HCT116 (cell line): ENCODE data around the gene PALMD. TPM values are rescaled to one million over a fixed set of nuclear protein-coding genes. Genes with fewer than 3 reads are reported as not detected.

Experiments
- ATAC-seq: fragments of 200-7000 bp; cut with Tn5 transposase; 2 replicates; pipeline ENCODE4 v1.9.1; 2020; ENCODE audit warnings: mild to moderate bottlenecking, moderate library complexity
- BruUV-seq: library from RNA; stranded (reverse); fragments of 400-500 nt; replicated peaks from 2 replicates; lab custom pipeline; 2021; lab: Mats Ljungman, UMichigan
- CTCF ChIA-PET: fragments of 300-600 bp; sonication (Branson Sonifier 250); formaldehyde crosslinking; loops from one replicate; lab custom pipeline; 2021; ENCODE audit warnings: antibody characterized with exemption; lab: Charles Lee
- POLR2A ChIA-PET: fragments of 300-600, 350-600 bp; sonication (Branson Sonifier 250); formaldehyde crosslinking; loops from one replicate; lab custom pipeline; 2021; ENCODE audit warnings: antibody characterized with exemption; lab: Charles Lee
- RAD21 ChIA-PET, 2 experiments: fragments of 300-600 bp; sonication (Branson Sonifier 250); formaldehyde crosslinking; loops; one replicate each; lab custom pipeline; 2023; ENCODE audit warnings: low total read pairs in 2 of 2; ENCODE audit not compliant: uncharacterized antibody in 2 of 2, unreplicated experiment in 2 of 2, low non-redundant PET in 1 of 2; lab: Charles Lee
- DNase-seq: peaks from one replicate; pipeline ENCODE4 v3.0.0-alpha.2; 2010; ENCODE audit warnings: low read depth, low spot score
- H2AFZ ChIP-seq: fragments of 200-600 bp; shearing (Covaris generic), sonication (generic); 2 replicates; pipeline ENCODE4 v1.6.1; 2017; ENCODE audit warnings: low read depth, mixed run types, mixed read lengths, antibody characterized with exemption, low read length; ENCODE audit not compliant: poor library complexity, severe bottlenecking
- H3K27ac ChIP-seq: 2 replicates; pipeline ENCODE4 v1.5.1; 2012; ENCODE audit warnings: low read depth, low read length
- H3K27me3 ChIP-seq: fragments of 200-600 bp; sonication (generic); 2 replicates; pipeline ENCODE4 v1.6.1; 2016; ENCODE audit warnings: mixed run types, low read length, mixed read lengths; ENCODE audit not compliant: insufficient read depth
- H3K36me3 ChIP-seq, 2 experiments: fragments of 200-500 bp in 1 of 2; fragments of 200-600 bp in 1 of 2; sonication (Bioruptor generic) in 1 of 2; sonication (generic) in 1 of 2; 2 replicates each; pipeline versions ENCODE4 v1.5.1 to v1.6.1; 2014 to 2016; ENCODE audit warnings: low read length in 2 of 2, inconsistent platforms in 1 of 2, mixed read lengths in 1 of 2, mixed run types in 1 of 2; ENCODE audit not compliant: insufficient read depth in 2 of 2, control insufficient read depth in 1 of 2
- H3K4me1 ChIP-seq, 2 experiments: fragments of 200-600 bp in 1 of 2; sonication (generic) in 1 of 2; 2 replicates each; pipeline versions ENCODE4 v1.5.1 to v1.6.1; 2012 to 2017; ENCODE audit warnings: low read length in 2 of 2, inconsistent platforms in 1 of 2, mild to moderate bottlenecking in 1 of 2, mixed read lengths in 1 of 2, mixed run types in 1 of 2, moderate library complexity in 1 of 2; ENCODE audit not compliant: insufficient read depth in 2 of 2, control insufficient read depth in 1 of 2
- H3K4me2 ChIP-seq: fragments of 200-600 bp; sonication (generic); 2 replicates; pipeline ENCODE4 v1.6.1; 2017; ENCODE audit warnings: mixed run types, low read length, mixed read lengths
- H3K4me3 ChIP-seq, 2 experiments: fragments of 200-600 bp in 1 of 2; sonication (generic) in 1 of 2; replicated peaks in 1 of 2; 2 replicates each; pipeline ENCODE4 v1.5.1; 2011 to 2016; ENCODE audit warnings: low read length in 2 of 2, control low read depth in 1 of 2, low read depth in 1 of 2, mild to moderate bottlenecking in 1 of 2, mixed read lengths in 1 of 2, mixed run types in 1 of 2
- H3K79me2 ChIP-seq: fragments of 200-600 bp; sonication (generic); 2 replicates; pipeline ENCODE4 v1.6.1; 2017; ENCODE audit warnings: mild to moderate bottlenecking, mixed run types, low read length, moderate library complexity, mixed read lengths; ENCODE audit not compliant: insufficient read depth
- H3K9ac ChIP-seq: fragments of 200-600 bp; sonication (generic); 2 replicates; pipeline ENCODE4 v1.6.1; 2016; ENCODE audit warnings: low read length, mixed read lengths
- H3K9me2 ChIP-seq: fragments of 200-600 bp; sonication (generic), shearing (Covaris generic); 2 replicates; pipeline ENCODE4 v1.6.1; 2017; ENCODE audit warnings: mixed run types, mild to moderate bottlenecking, moderate library complexity; ENCODE audit not compliant: insufficient read depth
- H3K9me3 ChIP-seq, 2 experiments: fragments of 200-500 bp in 1 of 2; fragments of 200-600 bp in 1 of 2; sonication (Bioruptor generic) in 1 of 2; sonication (generic) in 1 of 2; 2 replicates each; pipeline ENCODE4 v1.6.1; 2014 to 2017; ENCODE audit warnings: low read length in 2 of 2, mixed read lengths in 2 of 2, inconsistent platforms in 1 of 2, low read depth in 1 of 2, mild to moderate bottlenecking in 1 of 2, mixed run types in 1 of 2, moderate library complexity in 1 of 2; ENCODE audit not compliant: control insufficient read depth in 1 of 2, insufficient read depth in 1 of 2
- H4K20me1 ChIP-seq: fragments of 200-600 bp; sonication (generic), shearing (Covaris generic); 2 replicates; pipeline ENCODE4 v1.6.1; 2017; ENCODE audit warnings: mixed run types, mild to moderate bottlenecking, moderate library complexity; ENCODE audit not compliant: insufficient read depth
- ATF3 ChIP-seq: IDR thresholded peaks from 2 replicates; pipeline ENCODE4 v1.6.1; 2012
- CTCF ChIP-seq, 3 experiments: fragments of 200-600 bp in 1 of 3; sonication (generic) in 1 of 3; IDR thresholded peaks in 2 of 3; conservative IDR thresholded peaks in 1 of 3; 2 replicates each; pipeline ENCODE4 v1.5.1; 2012 to 2017; ENCODE audit warnings: low read depth in 2 of 3, low read length in 2 of 3, antibody characterized with exemption in 1 of 3, borderline replicate concordance in 1 of 3, control low read depth in 1 of 3, mild to moderate bottlenecking in 1 of 3, mixed read lengths in 1 of 3, mixed run types in 1 of 3, moderate library complexity in 1 of 3; ENCODE audit not compliant: insufficient read depth in 1 of 3
- ELF1 ChIP-seq: IDR thresholded peaks from 2 replicates; pipeline ENCODE4 v1.6.1; 2012; ENCODE audit warnings: low read depth, borderline replicate concordance
- EZH2 ChIP-seq: fragments of 200-600 bp; sonication (generic); IDR thresholded peaks from 2 replicates; pipeline ENCODE4 v1.6.1; 2017; ENCODE audit warnings: antibody characterized with exemption, mixed run types
- EZH2phosphoT487 ChIP-seq: fragments of 200-600 bp; IDR thresholded peaks from 2 replicates; pipeline ENCODE4 v1.6.1; 2018; ENCODE audit warnings: antibody characterized with exemption, borderline replicate concordance
- JUND ChIP-seq: IDR thresholded peaks from 2 replicates; pipeline ENCODE4 v1.6.1; 2012
- SIN3A ChIP-seq: IDR thresholded peaks from 2 replicates; pipeline ENCODE4 v1.6.1; 2012; ENCODE audit warnings: low read depth
- SP1 ChIP-seq: IDR thresholded peaks from 2 replicates; pipeline ENCODE4 v1.6.1; 2012; ENCODE audit warnings: low read depth
- SRF ChIP-seq: IDR thresholded peaks from 2 replicates; pipeline ENCODE4 v1.6.1; 2012; ENCODE audit warnings: low read depth
- TCF7L2 ChIP-seq: IDR thresholded peaks from 2 replicates; pipeline ENCODE4 v1.7.0; 2011; ENCODE audit warnings: borderline replicate concordance, inconsistent platforms; ENCODE audit not compliant: insufficient read depth, insufficient read length; ENCODE audit errors: extremely low read depth
- YY1 ChIP-seq: IDR thresholded peaks from 2 replicates; pipeline ENCODE4 v1.6.1; 2011; ENCODE audit warnings: low read length, low read depth, moderate library complexity, mild to moderate bottlenecking; ENCODE audit not compliant: insufficient replicate concordance; ENCODE audit errors: extremely low read depth
- ZBTB33 ChIP-seq: IDR thresholded peaks from 2 replicates; pipeline ENCODE4 v1.6.1; 2011; ENCODE audit warnings: mild to moderate bottlenecking, low read length, moderate library complexity; ENCODE audit not compliant: insufficient replicate concordance; ENCODE audit errors: extremely low read depth
- ZFX ChIP-seq: fragments of 450-650 bp; IDR thresholded peaks from 2 replicates; pipeline ENCODE4 v1.6.1; 2017
- ZNF274 ChIP-seq: fragments of 200-500 bp; sonication (Bioruptor generic); IDR thresholded peaks from 2 replicates; pipeline ENCODE4 v1.6.1; 2014; ENCODE audit warnings: mild to moderate bottlenecking, low read depth, low read length, inconsistent platforms
- intact Hi-C: fragments of 100-400 bp; cut with micrococcal nuclease; formaldehyde crosslinking; loops from 2 replicates; pipeline ENCODE4 v1.10.0; 2022
- total RNA-seq: library from RNA; stranded (reverse); gene quantifications from one replicate; pipeline ENCODE4 v1.2.1, GENCODE V29; 2021; ENCODE audit not compliant: unreplicated experiment

The PALMD gene
- total RNA-seq, 1 experiment from 2014 or later = 0.12 TPM

GRCh38 chr1:99634971-99635624 is 10.8 kb upstream of the PALMD start:
- Histone ChIP-seq H3K9me3 (no peaks in the 10 kb centered on the region), H3K79me2 (no peaks in the 10 kb centered on the region), H3K27ac (no peak overlapping the region), H3K9me2 (no peaks in the 10 kb centered on the region), H3K4me1 (no peaks in the 10 kb centered on the region), H3K27me3 (no peaks in the 10 kb centered on the region), H2AFZ (no peak overlapping the region), H3K36me3 (no peaks in the 10 kb centered on the region), H3K9ac (no peak overlapping the region), H3K4me3 (no peak overlapping the region), H4K20me1 (no peaks in the 10 kb centered on the region), H3K4me2 (no peak overlapping the region)
- TF ChIP-seq EZH2 = no peak
- no peak for TF ChIP-seq ZNF274
- TF ChIP-seq YY1 = no peak
- TF ChIP-seq TCF7L2 = no peak
- no peak for TF ChIP-seq SP1
- no peak for TF ChIP-seq EZH2phosphoT487
- TF ChIP-seq ZFX = no peak
- TF ChIP-seq ATF3 = no peak
- TF ChIP-seq JUND = no peak
- TF ChIP-seq SIN3A = no peak
- ChIA-PET RAD21 (no interaction called here), CTCF (no interaction called here), POLR2A (no interaction called here)
- ATAC-seq = no peak
- no peak for DNase-seq
- no TSS peak for BruUV-seq
- intact Hi-C loops = no loop called here

GRCh38 chr1:99635664-99636063 is 10.2 kb upstream of the PALMD start:
- H3K27ac ChIP-seq = no peak overlapping the region
- ChIA-PET CTCF (no interaction called here), RAD21 (no interaction called here), POLR2A (no interaction called here)
- H3K9me2 ChIP-seq = no peaks in the 10 kb centered on the region
- H4K20me1 ChIP-seq = no peaks in the 10 kb centered on the region
- intact Hi-C loops = no loop called here
- no peaks in the 10 kb centered on the region for H3K9me3 ChIP-seq
- BruUV-seq = no TSS peak
- no peaks in the 10 kb centered on the region for H3K79me2 ChIP-seq
- H3K4me2 ChIP-seq = no peak overlapping the region
- DNase-seq (no peak), ATAC-seq (no peak)
- no peaks in the 10 kb centered on the region for H3K4me1 ChIP-seq
- no peak overlapping the region for H2AFZ ChIP-seq
- H3K4me3 ChIP-seq = no peak overlapping the region
- H3K36me3 ChIP-seq = no peaks in the 10 kb centered on the region
- no peak overlapping the region for H3K9ac ChIP-seq
- H3K27me3 ChIP-seq = no peaks in the 10 kb centered on the region
- no peak for TF ChIP-seq ATF3
- TF ChIP-seq EZH2 = no peak
- no peak for TF ChIP-seq ELF1
- no peak for TF ChIP-seq JUND
- TF ChIP-seq CTCF (IDR thresholded peaks at IDR 0.05 in 2 of 3, conservative IDR thresholded peaks at IDR 0.05 in 1 of 3; ENCODE audit: borderline replicate concordance in 1 of 3, insufficient read depth in 1 of 3, low read depth in 2 of 3, low read length in 2 of 3) = no peak
- TF ChIP-seq SIN3A = no peak
- TF ChIP-seq SP1 = no peak
- TF ChIP-seq ZNF274 = no peak
- no peak for TF ChIP-seq ZBTB33
- no peak for TF ChIP-seq SRF
